Left renal pelvis (tissue), 4 donors: ENCODE results near the gene RBMY1D. TPM values are rescaled to one million over a fixed set of nuclear protein-coding genes. Genes with fewer than 3 reads are reported as not detected.
"Not testable (repeated sequence)": the region's sequence is repeated elsewhere in the genome, so short reads cannot be mapped to it uniquely, and the experiment has no call there.

ENCODE experiments used
- DNase-seq, 4 donors: peaks; one replicate each; pipeline ENCODE4 v3.0.0-alpha.2; 2013; ENCODE audit warnings: low read depth in 4 of 4, low spot score in 3 of 4
- polyA plus RNA-seq, 4 donors: library from polyadenylated mRNA; unstranded; fragments of 120-200 nt; gene quantifications; one replicate each; pipeline ENCODE4 v1.2.1, GENCODE V29; 2013; ENCODE audit not compliant: insufficient read length in 4 of 4

RBMY1D gene
- not detected for polyA plus RNA-seq

DNA sequence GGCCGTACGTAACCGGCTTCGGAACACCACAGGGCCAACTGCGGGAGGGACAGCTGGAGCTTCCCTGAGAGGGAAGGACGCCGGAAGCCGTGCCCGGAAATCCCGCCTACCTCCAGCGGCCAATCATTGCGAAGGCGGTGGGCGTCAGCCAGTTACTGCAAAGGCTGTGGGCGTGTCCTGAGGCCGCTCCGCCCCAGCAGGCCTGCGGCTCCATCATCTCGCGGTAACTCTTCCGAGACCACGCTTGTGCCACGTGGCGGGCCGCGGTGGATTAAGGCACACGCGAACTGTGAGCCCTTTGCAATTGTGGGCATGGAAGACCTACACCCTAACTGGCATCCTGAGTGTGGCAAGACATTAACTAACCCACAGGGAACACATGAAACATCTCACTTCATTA, at the start of gene RBMY1D:
TSS of gene RBMY1D (minus strand) at position 101 of the 400 bp plus-strand sequence. CDS start 2,013 bp downstream, outside the sequence.
- DNase-seq: not testable (repeated sequence)

DNA sequence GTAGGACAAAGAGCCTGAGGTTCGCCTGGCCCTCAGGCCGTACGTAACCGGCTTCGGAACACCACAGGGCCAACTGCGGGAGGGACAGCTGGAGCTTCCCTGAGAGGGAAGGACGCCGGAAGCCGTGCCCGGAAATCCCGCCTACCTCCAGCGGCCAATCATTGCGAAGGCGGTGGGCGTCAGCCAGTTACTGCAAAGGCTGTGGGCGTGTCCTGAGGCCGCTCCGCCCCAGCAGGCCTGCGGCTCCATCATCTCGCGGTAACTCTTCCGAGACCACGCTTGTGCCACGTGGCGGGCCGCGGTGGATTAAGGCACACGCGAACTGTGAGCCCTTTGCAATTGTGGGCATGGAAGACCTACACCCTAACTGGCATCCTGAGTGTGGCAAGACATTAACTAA, 23.6 kb upstream of the RBMY1D start, which contains the start of gene RBMY1E:
TSS of gene RBMY1E (minus strand) at position 101 of the 400 bp plus-strand sequence. CDS start 1,978 bp downstream, outside the sequence.
- not testable (repeated sequence) for DNase-seq

DNA sequence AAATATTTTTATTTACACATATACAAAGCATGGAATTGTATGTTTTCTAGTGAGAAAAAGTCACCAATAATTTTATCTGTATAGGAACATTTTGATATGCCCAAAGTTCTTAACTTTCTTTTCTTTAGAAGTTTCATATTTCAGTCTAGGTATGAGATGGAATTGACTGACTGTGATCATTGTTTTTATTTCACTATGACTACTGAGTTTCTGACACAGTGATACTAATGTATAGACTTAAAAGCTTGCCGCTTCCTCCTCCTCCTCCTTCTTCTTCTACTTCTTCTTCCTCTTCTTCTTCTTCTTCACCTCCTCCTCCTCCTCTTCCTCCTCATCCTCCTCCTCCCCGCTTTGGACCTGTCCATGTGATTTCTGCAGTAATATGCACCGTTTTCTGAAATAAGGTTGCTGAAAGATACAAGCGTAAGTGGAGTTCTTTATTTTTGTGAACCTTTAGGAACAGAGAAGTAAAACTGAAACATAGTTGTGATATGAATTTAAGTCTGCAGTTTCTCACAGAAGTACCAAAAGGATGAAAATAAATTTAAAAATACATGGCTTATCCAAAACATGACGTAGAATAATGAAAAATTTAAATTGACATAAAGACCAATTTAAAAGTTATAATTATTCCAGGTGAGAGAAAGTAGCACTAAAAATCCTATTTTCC, 24.8 kb downstream of the RBMY1D start:
- not testable (repeated sequence) for DNase-seq

DNA sequence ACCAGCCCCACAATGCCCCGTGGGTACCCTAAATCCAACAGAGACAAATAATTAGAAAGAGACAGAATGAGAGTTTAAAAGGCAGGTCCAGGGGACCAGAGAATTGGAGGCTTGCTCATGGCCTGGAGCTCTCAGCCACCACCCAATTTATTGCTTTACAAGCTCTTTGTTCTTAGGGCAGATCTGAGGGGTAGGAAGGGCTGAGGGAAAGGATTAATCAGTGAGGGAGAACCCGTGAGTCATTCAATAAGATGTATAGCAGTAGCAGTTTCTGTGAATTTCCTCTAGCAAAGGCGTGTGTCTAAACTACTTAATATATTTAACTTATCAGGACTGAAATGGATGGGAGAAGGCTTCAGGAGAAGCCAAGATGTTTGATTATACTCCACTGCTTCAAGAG, 48.8 kb downstream of the RBMY1D start:
- DNase-seq: no peak

DNA sequence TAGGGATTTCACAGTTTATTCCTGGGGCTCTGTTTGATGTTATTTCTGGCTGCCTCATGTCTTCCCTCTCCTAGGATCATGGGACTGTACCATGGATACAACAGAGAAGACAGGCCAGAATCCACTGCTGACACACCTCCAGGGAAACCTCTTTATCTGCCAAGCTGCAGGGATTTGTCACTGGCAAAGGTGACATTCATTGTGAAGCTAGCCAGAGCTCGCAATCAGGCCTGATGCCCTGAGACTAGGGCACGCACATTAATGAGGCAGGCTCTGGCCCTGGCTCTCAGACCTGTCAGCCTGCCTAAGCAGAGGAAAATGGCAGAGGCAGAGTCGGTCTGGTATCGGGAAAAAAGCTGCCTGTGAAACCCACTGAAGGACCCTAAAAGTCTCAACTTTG, 52.2 kb downstream of the RBMY1D start:
- no peak for DNase-seq

DNA sequence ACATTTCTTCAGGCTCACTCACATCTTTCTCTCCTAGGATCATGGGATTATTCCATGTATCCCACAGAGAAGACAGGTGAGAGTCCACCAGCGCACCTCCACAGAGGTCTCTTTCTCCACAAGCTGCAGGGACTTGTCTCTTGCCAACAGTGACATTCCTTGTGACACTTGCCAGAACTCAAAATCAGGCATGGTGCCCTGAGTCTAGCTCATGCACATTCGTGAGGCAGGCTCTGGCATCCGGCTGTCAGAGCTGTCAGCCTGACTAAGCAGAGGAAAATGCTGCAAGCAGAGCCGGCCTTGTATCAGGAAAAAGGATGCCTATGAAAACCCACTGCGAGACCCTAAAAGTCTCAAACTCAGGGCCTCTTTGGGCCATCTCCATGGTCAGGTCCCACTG, 54.8 kb downstream of the RBMY1D start:
- no peak for DNase-seq

DNA sequence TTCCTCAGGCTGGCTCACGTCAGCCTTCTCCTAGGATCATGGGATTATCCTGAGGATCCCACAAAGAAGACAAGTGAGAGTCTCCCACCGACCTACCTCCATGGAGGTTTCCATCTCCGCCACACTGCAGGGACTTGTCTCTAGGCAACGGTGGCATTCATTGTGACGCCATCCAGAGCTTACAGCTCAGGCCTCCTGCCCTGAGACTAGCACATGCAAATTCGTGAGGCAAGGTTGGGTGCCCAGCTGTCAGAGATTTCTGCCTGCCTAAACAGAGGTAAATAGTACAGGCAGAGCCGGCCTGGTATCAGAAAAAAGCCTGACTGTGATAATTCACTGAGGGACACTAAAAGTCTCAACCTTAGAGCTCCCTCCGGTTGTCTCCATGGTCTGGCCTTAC, 58.0 kb downstream of the RBMY1D start:
- DNase-seq: no peak

DNA sequence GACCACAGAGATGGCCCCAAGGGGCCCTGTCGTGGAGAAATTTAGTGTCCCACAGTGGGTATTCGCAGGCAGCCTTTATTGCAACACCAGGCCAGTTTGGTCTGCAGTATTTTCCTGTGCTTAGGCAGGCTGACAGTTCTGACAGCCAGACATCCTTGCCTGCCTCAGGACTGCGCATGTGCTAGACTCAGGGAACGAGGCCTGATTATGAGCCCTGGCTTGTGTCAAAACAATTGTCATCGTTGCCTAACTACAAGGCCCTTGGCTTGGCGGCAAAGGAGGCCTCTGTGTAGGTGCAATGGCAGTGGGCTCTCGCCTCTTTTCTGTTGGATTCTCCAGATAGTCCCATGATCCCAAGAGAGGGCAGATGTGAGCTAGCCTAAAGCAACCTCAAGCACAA, 59.3 kb downstream of the RBMY1D start:
- no peak for DNase-seq

Other genes starting within 250 kb of the RBMY1D start
- gene RBMY1E, start 23.5 kb upstream of the RBMY1D start, polyA plus RNA-seq: not detected